Measurements from ENCODE around the gene CLTB.
"Not testable (repeated sequence)": the region's sequence is repeated elsewhere in the genome, so short reads cannot be mapped to it uniquely, and the experiment has no call there.

CLTB gene, protein sequence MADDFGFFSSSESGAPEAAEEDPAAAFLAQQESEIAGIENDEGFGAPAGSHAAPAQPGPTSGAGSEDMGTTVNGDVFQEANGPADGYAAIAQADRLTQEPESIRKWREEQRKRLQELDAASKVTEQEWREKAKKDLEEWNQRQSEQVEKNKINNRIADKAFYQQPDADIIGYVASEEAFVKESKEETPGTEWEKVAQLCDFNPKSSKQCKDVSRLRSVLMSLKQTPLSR

DNA sequence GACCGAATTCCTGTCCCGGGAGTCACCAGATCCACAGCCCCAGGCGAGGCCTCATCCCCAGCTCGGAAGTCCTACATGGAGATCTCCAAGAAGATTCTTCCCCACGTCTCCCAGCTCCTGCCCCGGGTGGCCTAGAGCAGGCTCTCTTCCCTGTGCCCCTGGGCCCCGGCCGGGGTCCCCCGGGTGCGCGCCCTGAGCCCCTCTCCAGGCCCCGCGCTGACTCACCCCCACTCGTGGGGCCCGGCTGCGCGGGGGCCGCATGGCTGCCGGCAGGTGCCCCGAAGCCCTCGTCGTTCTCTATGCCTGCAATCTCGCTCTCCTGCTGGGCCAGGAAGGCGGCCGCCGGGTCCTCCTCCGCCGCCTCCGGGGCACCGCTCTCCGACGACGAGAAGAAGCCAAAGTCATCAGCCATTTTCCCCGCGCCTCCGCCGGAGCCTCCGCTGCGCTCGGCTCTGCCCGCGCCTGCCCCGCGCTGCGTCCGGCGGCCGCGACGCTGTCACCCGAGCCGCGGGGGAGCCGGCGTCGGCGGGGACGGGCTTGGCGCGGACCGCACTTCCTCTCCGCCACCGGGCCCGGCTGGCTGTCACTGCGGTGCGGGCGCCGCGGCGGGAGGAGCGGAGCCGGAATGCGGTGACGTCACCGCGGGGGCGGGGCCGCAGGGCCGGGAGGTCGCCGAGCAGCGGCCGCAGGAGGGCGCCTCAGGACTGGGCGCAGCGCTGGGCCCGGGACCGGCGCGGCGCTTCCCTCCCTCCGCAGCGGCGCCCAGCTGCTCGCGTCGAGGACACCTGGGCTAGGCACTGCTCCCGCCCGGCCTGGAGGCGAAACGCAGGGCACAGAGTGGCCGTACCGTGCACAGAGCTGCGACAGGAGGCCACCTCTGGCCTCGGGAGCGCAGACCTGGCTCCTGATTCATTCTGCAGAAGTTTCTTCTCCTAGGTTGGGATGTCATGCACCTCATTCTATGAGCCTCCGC, at the start of gene CLTB:
Gene CLTB, minus strand, starts transcription at position 588 of the 973 bp plus-strand sequence. Its CDS starts 176 bp downstream, at position 412.
- DNase-seq: peak in 54 of 56 donors; percentile 19 to 95 (median 76)

DNA sequence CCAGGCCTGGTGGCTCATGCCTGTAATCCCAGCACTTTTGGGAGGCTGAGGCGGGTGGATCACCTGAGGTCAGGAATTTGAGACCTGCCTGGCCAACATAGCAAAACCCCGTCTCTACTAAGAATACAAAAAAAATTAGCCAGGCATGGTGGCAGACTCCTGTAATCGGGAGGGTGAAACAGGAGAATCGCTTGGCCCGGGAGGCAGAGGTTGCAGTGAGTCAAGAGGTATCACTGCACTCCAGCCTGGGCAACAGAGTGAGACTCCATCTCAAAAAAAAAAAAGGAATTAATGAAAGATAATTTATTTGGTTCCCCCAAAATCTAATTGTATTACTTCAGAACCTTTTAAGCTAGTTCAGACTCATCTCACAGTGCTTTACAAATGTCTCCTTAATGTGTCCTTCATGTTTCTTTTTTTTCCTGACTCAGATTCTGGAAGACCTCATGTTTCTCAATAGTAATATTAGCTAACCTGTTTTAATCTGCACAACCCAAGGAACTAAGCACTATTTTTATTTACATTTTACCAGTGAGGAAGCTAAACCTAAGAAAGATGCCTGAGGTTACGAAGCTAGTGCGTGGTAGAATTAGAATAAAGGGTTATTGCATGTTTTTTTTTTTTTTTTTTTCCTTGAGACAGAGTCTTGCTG, 46.9 kb upstream of the CLTB start:
- DNase-seq: no peak

DNA sequence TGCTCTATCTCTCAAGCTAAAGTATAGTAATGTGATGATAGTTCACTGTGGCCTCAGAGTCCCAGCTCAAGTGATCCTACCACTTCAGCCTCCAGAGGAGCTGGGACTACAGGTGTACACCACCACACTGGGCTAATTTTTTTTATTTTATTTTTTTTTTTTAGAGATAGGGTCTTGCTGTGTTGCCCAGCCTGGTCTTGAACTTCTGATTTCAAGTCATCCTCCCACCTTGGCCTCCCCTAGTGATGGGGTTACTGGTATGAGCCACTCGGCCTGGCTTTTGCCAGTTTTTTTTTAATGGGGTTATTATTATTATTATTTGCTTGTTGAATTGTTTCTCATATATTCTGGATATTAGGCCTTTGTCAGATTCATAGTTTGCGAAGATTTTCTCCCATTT, 45.0 kb upstream of the CLTB start:
- DNase-seq: no peak

DNA sequence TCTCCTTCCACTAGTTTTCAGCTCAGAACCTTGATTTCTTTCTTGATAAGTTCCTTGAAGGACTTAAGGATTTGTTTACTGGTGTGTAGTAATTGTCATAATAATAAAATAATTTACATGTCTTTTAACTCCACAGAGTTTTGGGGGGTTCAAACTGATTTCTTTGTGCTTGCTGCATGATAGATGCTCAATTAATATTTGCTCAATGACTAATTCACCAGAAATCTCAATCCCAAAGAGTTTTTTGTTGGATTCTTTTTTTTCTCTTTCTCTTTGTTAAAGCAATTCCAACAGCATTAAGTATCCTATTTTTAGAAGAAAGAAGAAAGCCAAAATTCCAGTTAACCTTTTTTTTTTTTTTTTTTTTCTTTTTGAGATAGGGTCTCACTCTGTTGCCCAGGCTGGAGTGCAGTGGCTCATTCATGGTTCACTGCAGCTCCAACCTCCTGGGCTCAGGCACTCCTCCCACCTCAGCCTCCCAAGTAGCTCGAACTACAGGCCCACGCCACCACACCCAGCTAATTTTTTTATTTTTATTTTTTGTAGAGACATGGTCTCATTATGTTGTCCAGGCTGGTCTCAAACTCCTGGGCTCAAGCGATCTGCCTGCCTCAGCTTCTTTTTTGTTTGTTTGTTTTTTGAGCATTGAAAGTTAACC, 42.7 kb upstream of the CLTB start:
- no peak for DNase-seq

DNA sequence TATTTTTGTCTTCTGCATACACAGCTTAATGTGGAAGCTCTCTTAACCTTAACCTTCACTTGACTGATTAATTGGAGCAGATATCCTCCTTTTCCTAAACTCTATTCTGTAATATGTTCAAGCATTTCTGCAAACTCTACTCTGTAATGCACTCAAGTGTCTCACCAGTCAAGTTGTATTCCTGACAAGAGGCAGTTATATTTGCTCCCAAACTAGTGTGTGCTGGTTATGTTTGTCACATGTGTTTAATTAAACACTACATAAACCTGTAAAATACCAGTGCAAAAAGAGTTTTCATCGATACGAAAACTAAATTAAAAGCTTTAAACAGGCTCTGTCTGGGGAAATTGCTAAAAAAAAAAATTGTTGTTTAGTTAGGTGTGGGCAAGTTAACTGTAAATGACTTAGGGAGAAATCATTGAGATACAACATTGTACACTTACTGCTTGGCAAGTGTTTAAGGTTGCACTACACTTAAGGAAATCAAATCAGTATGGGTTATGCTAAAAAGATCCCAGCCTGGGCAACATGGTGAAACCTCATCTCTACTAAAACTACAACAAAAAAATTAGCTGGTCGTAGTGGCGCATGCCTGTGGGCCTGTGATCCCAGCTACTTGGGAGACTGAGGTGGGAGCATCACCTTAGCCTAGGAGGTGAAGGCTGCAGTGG, 38.5 kb upstream of the CLTB start:
- no peak for DNase-seq

DNA sequence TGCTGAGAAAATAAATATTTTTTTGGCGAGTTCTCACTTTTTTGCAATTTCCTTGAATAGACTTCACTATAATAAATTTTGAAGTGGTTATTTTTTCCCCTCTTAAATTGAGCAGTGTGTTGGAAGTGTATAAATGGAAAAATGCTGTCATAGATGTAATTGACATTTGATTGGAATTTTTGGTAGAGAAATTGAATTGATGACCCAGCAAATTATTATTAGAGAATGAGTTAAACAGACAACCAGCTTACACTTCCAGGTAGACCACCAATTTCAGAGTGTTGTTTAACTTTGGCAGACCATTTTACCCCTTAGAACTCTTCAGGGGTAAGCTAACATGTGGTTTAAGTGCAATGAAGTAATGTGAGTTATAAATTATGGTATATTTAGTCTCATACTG, 33.7 kb upstream of the CLTB start:
- DNase-seq: no peak

DNA sequence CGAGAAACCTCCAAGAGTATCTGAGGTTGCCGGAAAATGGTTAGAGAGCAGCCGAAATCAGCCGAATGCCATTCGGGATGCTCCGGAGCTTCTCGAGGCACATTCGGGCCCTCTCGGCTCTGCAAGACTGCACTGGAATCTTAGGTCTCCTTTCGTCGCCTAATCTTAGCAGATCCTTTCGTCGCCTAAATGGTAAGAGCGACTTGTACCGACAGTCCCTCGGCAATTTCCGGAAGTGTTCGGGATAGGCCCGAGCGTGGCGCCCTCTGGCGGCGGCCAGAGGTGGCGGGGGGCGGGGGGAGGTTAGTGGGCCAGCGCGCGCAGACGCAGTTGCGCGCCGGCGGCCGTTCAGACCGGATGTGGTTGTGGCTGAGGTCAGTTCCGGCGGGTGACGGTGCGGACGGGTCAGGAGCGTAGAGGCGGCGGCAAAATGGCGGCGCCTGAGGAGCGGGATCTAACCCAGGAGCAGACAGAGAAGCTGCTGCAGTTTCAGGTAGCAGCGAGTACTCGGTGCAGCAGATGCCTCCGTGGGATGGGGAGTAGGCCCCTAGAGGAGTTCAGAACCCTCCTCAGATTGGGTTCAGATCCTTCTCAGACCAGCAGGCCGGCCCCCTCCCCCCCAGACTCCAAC, 31.8 kb upstream of the CLTB start, which contains the start of gene FAF2:
Gene FAF2, plus strand, starts transcription at position 408 of the 631 bp plus-strand sequence. Its CDS starts 23 bp downstream, at position 431.
- peak; percentile 79 to 99 (median 94) for DNase-seq

DNA sequence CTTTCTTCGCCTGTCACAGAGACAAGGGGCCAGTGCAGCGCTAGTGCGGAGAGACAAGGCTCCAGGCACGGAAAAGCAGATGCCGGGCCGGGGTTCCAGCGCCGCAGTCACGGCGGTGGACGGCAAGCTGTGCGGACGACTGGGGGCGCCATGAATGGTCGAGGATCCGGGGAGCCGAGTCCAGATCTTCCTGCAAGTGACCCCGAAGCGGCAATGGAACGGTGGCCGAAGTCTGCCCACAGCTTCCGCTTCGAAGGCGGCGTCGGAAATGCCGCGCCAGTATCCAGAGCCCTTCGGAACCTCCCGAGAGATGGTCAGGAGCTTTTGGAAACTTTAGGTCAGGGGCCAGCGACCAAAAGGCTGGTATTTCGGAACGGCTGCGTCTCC, 31.2 kb upstream of the CLTB start:
- peak in 31 of 56 donors; percentile 33 to 87 (median 71) for DNase-seq

DNA sequence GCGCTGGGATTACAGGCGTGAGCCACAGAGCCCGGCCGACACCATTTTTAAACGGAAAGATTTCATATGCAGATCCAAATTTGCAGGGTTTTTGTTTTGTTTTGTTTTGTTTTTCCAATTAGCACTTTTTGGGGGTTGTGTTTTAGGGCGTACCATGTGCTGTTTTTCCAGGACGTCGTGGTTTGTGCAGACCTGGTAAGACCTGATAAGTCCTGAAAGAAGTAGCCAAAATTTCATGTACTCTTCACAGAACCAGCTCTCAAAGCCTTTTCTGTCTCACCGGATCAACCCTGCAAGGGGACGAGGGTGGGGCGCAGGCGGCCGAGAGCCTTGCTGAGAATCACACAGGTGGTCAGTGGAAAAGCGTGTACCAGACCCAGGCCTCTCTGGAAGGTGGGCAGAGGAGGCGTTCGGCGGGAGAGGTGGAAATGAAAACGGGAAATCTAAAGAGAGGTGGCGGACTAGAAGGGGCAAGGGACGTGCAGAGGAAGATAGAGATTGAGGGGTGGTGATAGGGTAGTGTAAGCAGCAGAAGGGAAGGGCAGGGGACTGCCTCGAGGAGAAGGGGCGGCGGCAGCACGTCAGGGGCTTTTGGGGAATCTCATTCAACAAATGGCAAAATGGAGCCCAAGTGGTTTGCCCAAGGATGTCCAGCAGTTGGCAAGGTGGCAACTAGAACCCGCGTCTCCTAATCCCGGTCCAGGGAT, 30.7 kb upstream of the CLTB start:
- DNase-seq: peak in 10 of 56 donors; percentile 15 to 75 (median 27)

DNA sequence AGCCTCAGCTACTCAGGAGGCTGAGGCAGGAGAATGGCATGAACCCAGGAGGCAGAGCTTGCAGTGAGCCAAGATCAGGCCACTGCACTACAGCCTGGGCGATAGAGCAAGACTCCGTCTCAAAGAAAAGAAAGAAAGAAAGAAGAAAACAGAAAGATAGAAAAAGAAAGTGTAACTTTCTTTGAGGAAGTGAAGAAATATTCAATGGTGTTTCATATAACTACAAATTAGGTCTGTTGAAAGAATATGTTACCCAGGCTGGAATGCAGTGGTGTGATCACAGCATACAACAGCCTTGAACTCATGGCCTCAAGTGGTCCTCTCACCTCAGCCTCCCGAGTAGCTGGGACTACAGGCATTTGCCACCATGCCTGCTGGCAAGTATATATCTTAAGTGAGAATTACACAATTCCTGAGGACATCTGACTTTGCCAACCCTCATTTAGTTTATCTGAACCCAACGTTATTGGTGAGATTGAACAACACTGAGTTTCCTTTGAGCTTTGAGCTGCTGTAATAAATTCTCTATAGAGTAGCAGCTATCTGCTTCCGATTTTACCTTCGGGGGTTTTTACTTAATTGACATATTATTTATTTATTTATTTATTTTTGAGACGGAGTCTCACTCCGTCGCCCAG, 29.8 kb upstream of the CLTB start:
- DNase-seq: no peak

DNA sequence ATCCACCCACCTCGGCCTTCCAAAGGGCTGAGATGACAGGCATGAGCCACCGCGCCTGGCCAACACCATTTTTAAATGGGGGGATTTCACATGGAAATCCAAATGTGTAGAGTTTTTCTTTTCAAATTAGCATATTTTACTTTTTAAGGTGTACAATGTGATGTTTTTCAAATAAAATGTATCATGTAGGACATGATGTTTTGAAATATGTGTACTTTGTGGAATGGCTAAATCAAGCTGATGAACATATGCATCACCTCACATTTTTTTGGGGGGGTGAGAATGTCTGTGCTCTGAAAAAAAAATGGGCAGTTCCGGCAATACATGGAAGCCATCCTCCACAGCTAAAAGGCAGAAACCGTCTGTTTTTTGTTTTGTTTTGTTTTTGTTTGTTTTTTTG, 28.4 kb upstream of the CLTB start:
- no peak for DNase-seq

DNA sequence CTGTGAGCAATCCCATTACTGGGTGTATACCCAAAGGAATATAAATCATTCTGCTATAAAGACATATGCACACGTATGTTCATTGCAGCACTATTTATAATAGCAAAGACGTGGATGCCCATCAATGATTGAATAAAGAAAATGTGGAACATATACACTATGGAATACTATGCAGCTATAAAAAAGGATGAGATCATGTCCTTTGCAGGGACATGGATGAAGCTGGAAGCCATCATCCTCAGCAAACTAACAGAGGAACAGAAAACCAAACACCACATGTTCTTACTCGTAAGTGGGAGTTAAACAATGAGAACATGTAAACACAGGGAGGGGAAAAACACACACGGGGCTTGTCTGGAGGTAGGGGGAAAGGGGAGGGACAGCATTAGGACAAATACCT, 26.6 kb upstream of the CLTB start:
- DNase-seq: not testable (repeated sequence)

DNA sequence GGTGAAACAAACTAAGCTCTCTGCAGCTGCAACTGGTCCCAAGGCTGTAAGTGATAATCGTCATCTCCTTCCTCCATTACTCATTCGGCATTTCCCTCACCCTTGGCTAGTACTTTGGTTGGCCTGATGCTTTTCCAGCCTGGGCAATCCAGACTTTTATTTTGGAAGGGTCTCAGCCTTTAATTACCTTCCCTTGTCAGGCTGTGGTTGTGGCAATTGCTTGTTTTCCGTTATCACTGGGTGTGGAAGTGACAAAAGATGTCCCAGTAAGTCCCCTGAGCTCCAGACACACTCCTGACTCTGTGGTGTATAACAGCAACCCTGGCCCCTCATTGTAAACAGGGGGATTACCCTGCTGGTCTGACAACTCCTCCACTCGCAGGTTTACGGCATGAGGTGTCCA, 25.6 kb upstream of the CLTB start:
- no peak for DNase-seq

DNA sequence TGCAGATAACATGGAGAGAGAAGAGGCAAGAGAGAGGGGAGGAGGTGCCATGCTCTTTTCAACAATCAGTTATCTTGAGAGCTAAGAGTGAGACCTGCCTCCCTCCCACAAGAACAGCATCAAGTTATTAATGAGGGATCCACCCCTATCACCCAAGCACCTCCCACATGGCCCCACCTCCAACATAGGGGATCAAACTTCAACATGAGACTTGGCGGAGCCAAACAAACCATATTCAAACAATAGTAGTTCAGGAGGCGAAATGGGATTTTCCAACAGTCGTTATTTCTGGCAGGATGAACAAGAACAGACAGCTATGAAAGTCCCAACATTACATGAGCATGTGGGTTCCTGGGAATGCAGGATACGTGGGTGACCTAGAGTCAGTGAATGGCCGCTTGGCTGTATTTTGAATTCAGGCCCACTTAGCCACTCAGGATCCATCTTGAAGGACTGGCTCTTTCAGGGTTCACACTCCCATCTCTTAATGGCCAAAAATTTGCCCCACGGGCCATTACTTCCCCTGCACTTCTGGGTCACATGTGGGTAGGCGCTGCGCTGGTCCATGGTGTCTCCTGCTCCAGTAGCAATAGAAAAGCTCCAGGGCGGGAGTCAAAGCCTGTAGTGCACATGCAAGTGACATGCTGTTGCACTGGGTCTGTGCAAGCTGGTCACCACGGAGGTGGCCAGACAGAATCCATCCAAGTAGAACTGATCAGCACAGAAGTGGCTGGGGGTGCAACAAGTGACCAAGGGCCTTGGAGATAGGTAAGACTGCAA, 24.8 kb upstream of the CLTB start:
- no peak for DNase-seq

DNA sequence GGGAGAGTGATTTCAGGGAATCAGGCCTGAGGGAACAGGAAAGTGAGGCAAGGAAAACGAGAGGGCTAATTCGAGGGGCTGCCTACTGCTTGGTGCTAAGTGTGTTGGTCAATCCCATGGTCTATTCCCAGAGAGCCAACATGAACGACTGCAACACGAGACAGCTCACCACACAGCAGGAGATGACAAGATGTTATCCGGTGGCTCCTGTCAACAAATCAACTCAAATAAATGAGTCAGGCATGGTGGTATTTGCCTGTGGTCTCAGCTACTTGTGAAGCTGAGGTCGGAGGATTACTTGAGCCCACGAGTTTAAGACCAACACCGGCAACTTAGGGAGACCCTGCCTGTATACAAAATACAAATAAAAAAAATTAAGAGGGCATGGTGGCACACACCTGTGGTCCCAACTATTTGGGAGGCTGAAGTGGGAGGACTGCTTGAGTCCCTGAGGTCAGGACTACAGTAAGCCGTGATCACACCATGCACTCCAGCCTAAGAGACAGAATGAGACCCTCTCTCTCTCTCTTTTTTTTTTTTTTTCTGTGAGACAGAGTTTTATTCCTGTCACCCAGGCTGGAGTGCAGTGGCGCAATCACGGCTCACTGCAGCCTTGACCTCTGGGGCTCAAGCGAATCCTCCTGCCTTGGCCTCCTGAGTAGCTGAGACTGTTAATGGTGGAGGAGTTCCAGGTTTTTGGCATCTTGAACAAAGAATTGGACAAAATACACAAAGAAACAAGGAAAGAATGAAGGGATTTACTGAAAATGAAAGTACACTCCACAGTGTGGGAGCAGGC, 22.8 kb upstream of the CLTB start:
- DNase-seq: no peak

DNA sequence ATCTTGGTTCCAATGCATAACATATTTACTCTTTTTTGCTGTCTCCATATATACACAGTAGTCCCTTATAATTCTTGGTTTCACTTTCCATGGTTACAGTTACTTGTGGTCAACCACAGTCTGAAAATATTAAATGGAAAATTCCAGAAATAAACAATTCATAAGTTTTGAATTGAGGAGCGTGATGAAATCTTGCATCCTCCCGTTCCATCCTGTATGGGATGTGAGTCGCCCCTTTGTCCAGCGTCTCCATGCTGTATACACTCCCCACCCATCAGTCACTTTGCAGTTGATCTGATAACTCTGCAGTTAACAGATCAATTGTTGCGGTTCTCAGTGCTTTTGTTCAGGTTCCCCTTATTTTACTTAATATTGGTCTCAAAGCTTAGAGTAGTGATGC, 20.3 kb upstream of the CLTB start:
- DNase-seq: no peak

DNA sequence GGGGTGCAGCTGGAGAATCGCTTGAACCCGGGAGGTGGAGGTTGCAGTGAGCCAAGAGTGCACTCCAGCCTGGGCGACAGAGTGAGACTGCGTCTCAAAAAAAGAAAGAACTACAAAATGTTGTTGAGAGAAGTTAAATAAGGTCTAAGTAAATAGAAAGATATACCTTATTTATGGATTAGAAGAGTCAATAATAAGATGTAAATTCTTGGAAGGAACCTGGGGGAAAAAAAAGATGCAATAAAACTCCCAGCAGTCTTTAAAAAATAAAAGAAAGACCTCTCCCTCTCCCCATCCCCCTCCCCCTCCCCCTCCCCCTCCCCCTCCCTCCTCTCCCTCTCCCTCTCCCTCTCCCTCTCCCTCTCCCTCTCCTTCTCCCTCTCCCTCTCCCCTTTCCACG, 16.4 kb upstream of the CLTB start:
- DNase-seq: no peak

Data from amygdala (tissue), 56 donors.